Astrocyte of the spinal cord (primary cell): Measurements from ENCODE around the gene PEMT.

Source experiments
- DNase-seq: peaks from one replicate; pipeline ENCODE4 v3.0.0; 2011; ENCODE audit warnings: low read depth, low spot score
- H3K4me3 ChIP-seq: 2 replicates; pipeline ENCODE4 v1.5.1; 2011; ENCODE audit warnings: low read depth, mild to moderate bottlenecking, low read length, moderate library complexity
- CTCF ChIP-seq: IDR thresholded peaks from 2 replicates; pipeline ENCODE4 v1.5.1; 2012; ENCODE audit warnings: low read depth, mild to moderate bottlenecking, low read length, inconsistent platforms
- in situ Hi-C: cut with HindIII; loops from 2 replicates; pipeline ENCODE4 v1.10.0; 2017; ENCODE audit warnings: low sequenced_read_pairs

Gene PEMT

GRCh38 chr17:17570798-17571716 lies 20.5 kb downstream of the PEMT start:
- in situ Hi-C loops: no loop called here
- DNase-seq: no peak
- no peak for TF ChIP-seq CTCF
- H3K4me3 ChIP-seq: no peak overlapping the region

GRCh38 chr17:17570140-17570797 lies 21.2 kb downstream of the PEMT start:
- no peak overlapping the region for H3K4me3 ChIP-seq
- TF ChIP-seq CTCF: peak; percentile 69

GRCh38 chr17:17569691-17570090 lies 21.8 kb downstream of the PEMT start:
- no peak overlapping the region for H3K4me3 ChIP-seq
- DNase-seq: no peak
- TF ChIP-seq CTCF: no peak
- in situ Hi-C loops: no loop called here

More at GRCh38 chr17:17570140-17570797, 21.2 kb downstream of the PEMT start:
- DNase-seq: peak; percentile 17
- in situ Hi-C loops: no loop called here

GRCh38 chr17:17568772-17569195 lies 22.7 kb downstream of the PEMT start:
- in situ Hi-C loops: no loop called here
- peak; percentile 91 for TF ChIP-seq CTCF
- no peak overlapping the region for H3K4me3 ChIP-seq
- DNase-seq: peak; percentile 31

- in situ Hi-C loops: no loop called here
- DNase-seq: peak; percentile 27
Measured at GRCh38 chr17:17567631-17568030, 23.9 kb downstream of the PEMT start.

More at GRCh38 chr17:17567631-17568030, 23.9 kb downstream of the PEMT start:
- H3K4me3 ChIP-seq: no peak overlapping the region
- no peak for TF ChIP-seq CTCF
